K562 (cell line): ENCODE results near the gene SORT1. TPM values are rescaled to one million over a fixed set of nuclear protein-coding genes. Genes with fewer than 3 reads are reported as not detected.

Experiments used
- CSDE1 ChIP-seq, 2 experiments: fragments of 450-650 bp; IDR thresholded peaks; 2 replicates each; pipeline ENCODE4 v1.6.1; 2016; ENCODE audit warnings: mild to moderate bottlenecking in 1 of 2
- E2F5 ChIP-seq: sonication (generic); formaldehyde crosslinking; IDR thresholded peaks from 2 replicates; pipeline ENCODE4 v1.8.0; 2022; ENCODE audit warnings: mild to moderate bottlenecking, missing genetic modification reagents
- ELF2 ChIP-seq: fragments of 250-450 bp; sonication (Bioruptor Pico); IDR thresholded peaks from 2 replicates; pipeline ENCODE4 v1.5.0; 2021; ENCODE audit warnings: mild to moderate bottlenecking
- KDM4B ChIP-seq, 2 experiments: fragments of 450-650 bp in 1 of 2; sonication (generic) in 1 of 2; IDR thresholded peaks; 2 replicates each; pipeline ENCODE4 v1.6.1; 2016 to 2017; ENCODE audit warnings: borderline replicate concordance in 2 of 2, antibody characterized with exemption in 1 of 2, low read depth in 1 of 2, mild to moderate bottlenecking in 1 of 2
- MLX ChIP-seq, 2 experiments: fragments of 450-650 bp in 1 of 2; sonication (generic) in 1 of 2; formaldehyde crosslinking; conservative IDR thresholded peaks; 2 replicates each; pipeline versions ENCODE4 v1.4.0 to v1.8.1; 2020 to 2022; ENCODE audit warnings: mild to moderate bottlenecking in 1 of 2, missing genetic modification reagents in 1 of 2
- RERE ChIP-seq: sonication (generic); formaldehyde crosslinking; IDR thresholded peaks from 2 replicates; pipeline ENCODE4 v1.8.0; 2023; ENCODE audit warnings: missing genetic modification reagents, mild to moderate bottlenecking, borderline replicate concordance
- SPI1 ChIP-seq: IDR thresholded peaks from 2 replicates; pipeline ENCODE4 v1.6.1; 2011; ENCODE audit warnings: low read depth, low read length, control low read depth, borderline replicate concordance
- ZNF407 ChIP-seq: fragments of 450-650 bp; IDR thresholded peaks from 2 replicates; pipeline ENCODE4 v1.6.1; 2016; ENCODE audit warnings: low read depth
- ZNF589 ChIP-seq: fragments of 200-800 bp; sonication (Bioruptor generic); IDR thresholded peaks from 2 replicates; pipeline ENCODE4 v1.6.1; 2016; ENCODE audit warnings: low read depth, missing genetic modification characterization, missing compliant biosample characterization
- ZNF778 ChIP-seq: fragments of 450-650 bp; formaldehyde crosslinking; IDR thresholded peaks from 2 replicates; pipeline ENCODE4 v1.4.0; 2020; ENCODE audit warnings: mild to moderate bottlenecking, moderate library complexity
- polyA plus RNA-seq, 8 experiments: library from polyadenylated mRNA; depleted of rRNA in 4 of 8; stranded (reverse) in 5 of 8; unstranded in 3 of 8; fragments of >200 nt; fragmentation: Nextera tagmentation in 2 of 8; fragmentation: Illumina TruSeq in 1 of 8; extraction: Ambion mirVana in 2 of 8; extraction: Trizol in 1 of 8; gene quantifications; 2 replicates each; pipeline versions ENCODE4 v1.2.1 to v1.2.3, GENCODE V29; 2011 to 2014; ENCODE audit warnings: inconsistent platforms in 1 of 8, missing spikeins in 1 of 8
- total RNA-seq, 7 experiments: library from RNA; depleted of rRNA in 6 of 7; stranded (reverse); fragments of >200 nt in 6 of 7; fragmentation: Illumina TruSeq in 2 of 7; extraction: Trizol in 2 of 7; gene quantifications; 2 replicates each; pipeline versions ENCODE4 v1.2.1 to v1.2.3, GENCODE V29; 2011 to 2021; ENCODE audit warnings: low replicate concordance in 1 of 7

The SORT1 gene
- total and polyA plus RNA-seq, 9 of the 15 experiments (the other 6 are each of a cell fraction or from before 2014, with no cell fraction given), result 27.4 to 112 (median 65.0) TPM

GRCh38 chr1:109283748-109284600 lies 113.7 kb downstream of the SORT1 start (continued):
- TF ChIP-seq E2F5 (no peak), RERE (CRISPR knock-in tag) (no peak), ZNF589 (CRISPR knock-in tag) (peak; percentile 70; the same call in 1 of the 2 replicates), ZNF407 (0 out of 2 replicates have a peak, but pooled peaks have one; percentile 7), KDM4B (IDR thresholded peaks at IDR 0.05; ENCODE audit: borderline replicate concordance in 2 of 2, low read depth in 1 of 2) (no peak), CSDE1 (IDR thresholded peaks at IDR 0.05) (no peak), ZNF778 (CRISPR knock-in tag) (no peak), MLX (CRISPR knock-in tag; conservative IDR thresholded peaks at IDR 0.05) (no peak), SPI1 (no peak), ELF2 (CRISPR knock-in tag) (peak; percentile 15; the same call in 1 of the 2 replicates)
